Endothelial cell of umbilical vein (primary cell): ENCODE data around the gene GALNT12. TPM values are rescaled to one million over a fixed set of nuclear protein-coding genes. Genes with fewer than 3 reads are reported as not detected.

Source experiments
- BruUV-seq: library from RNA; stranded (reverse); fragments of 400-500 nt; replicated peaks from 2 replicates; lab custom pipeline; 2021; lab: Mats Ljungman, UMichigan
- CTCF ChIA-PET: fragments of 300-600, 350-600 bp; sonication (Branson Sonifier 250); formaldehyde crosslinking; loops from one replicate; lab custom pipeline; 2021; ENCODE audit warnings: antibody characterized with exemption, inconsistent platforms; lab: Charles Lee
- POLR2A ChIA-PET: fragments of 300-600, 350-600 bp; sonication (Branson Sonifier 250); formaldehyde crosslinking; loops from one replicate; lab custom pipeline; 2021; ENCODE audit warnings: antibody characterized with exemption, inconsistent platforms; lab: Charles Lee
- DNase-seq: peaks from one replicate; pipeline ENCODE4 v3.0.0-alpha.2; 2011; ENCODE audit warnings: low read depth, low spot score
- FAIRE-seq: peaks from 2 replicates; lab custom pipeline; 2011; peaks lifted over from hg19 to GRCh38; lab: Jason Lieb, UNC
- H2AFZ ChIP-seq: 2 replicates; pipeline ENCODE4 v1.6.0; 2012; ENCODE audit warnings: low read depth, low read length, control low read depth, inconsistent platforms
- H3K27ac ChIP-seq: 2 replicates; pipeline ENCODE4 v1.5.1; 2011; ENCODE audit warnings: low read depth, mild to moderate bottlenecking, control low read depth, low read length, moderate library complexity; ENCODE audit not compliant: insufficient read depth
- H3K27me3 ChIP-seq, 2 experiments: 2 replicates each; pipeline versions ENCODE4 v1.6.0 to v1.6.1; 2011; ENCODE audit warnings: low read length in 2 of 2, mixed read lengths in 1 of 2; ENCODE audit not compliant: control insufficient read depth in 2 of 2, insufficient read depth in 2 of 2
- H3K36me3 ChIP-seq, 2 experiments: 2 replicates in 1 of 2; 3 replicates in 1 of 2; pipeline ENCODE4 v1.5.1; 2011; ENCODE audit warnings: low read length in 2 of 2, mild to moderate bottlenecking in 1 of 2, moderate library complexity in 1 of 2; ENCODE audit not compliant: control insufficient read depth in 2 of 2, insufficient read depth in 2 of 2; ENCODE audit errors: extremely low read depth in 1 of 2
- H3K4me1 ChIP-seq: 3 replicates; pipeline ENCODE4 v1.5.1; 2011; ENCODE audit warnings: mild to moderate bottlenecking, low read length; ENCODE audit not compliant: control insufficient read depth, insufficient read depth; ENCODE audit errors: extremely low read depth
- H3K4me2 ChIP-seq: 2 replicates; pipeline ENCODE4 v1.6.1; 2011; ENCODE audit warnings: low read length, control low read depth, mixed read lengths; ENCODE audit not compliant: insufficient read depth
- H3K4me3 ChIP-seq, 3 experiments: fragments of 200-600 bp in 1 of 3; sonication (generic), shearing (Covaris generic) in 1 of 3; replicated peaks in 1 of 3; 2 replicates each; pipeline ENCODE4 v1.5.1; 2011 to 2016; ENCODE audit warnings: control low read depth in 3 of 3, low read length in 3 of 3, mild to moderate bottlenecking in 2 of 3, inconsistent platforms in 1 of 3, low read depth in 1 of 3, moderate library complexity in 1 of 3; ENCODE audit not compliant: insufficient read depth in 1 of 3
- H3K79me2 ChIP-seq: 2 replicates; pipeline ENCODE4 v1.6.0; 2012; ENCODE audit warnings: low read length, inconsistent platforms; ENCODE audit not compliant: control insufficient read depth, insufficient read depth
- H3K9ac ChIP-seq: replicated peaks from 2 replicates; pipeline ENCODE3; 2011; ENCODE audit warnings: low read length, control low read depth; ENCODE audit not compliant: insufficient read depth; ENCODE audit errors: extremely low read depth
- H3K9me1 ChIP-seq: replicated peaks from 3 replicates; pipeline ENCODE4 v1.6.0; 2011; ENCODE audit warnings: mild to moderate bottlenecking, low read length; ENCODE audit not compliant: control insufficient read depth, insufficient read depth; ENCODE audit errors: extremely low read depth
- H3K9me3 ChIP-seq: replicated peaks from 2 replicates; pipeline ENCODE4 v1.5.1; 2012; ENCODE audit warnings: low read length, inconsistent platforms; ENCODE audit not compliant: control insufficient read depth, insufficient read depth
- H4K20me1 ChIP-seq: replicated peaks from 2 replicates; pipeline ENCODE3; 2011; ENCODE audit warnings: mild to moderate bottlenecking, low read length; ENCODE audit not compliant: control insufficient read depth, insufficient read depth; ENCODE audit errors: extremely low read depth
- CTCF ChIP-seq, 2 donors: IDR thresholded peaks; 1 replicate in 1 of 2; 2 replicates in 1 of 2; pipeline ENCODE4 v1.5.1; 2011; ENCODE audit warnings: low read length in 2 of 2, mild to moderate bottlenecking in 2 of 2, moderate library complexity in 2 of 2, control low read depth in 1 of 2, inconsistent platforms in 1 of 2, low read depth in 1 of 2; ENCODE audit not compliant: insufficient read depth in 1 of 2; ENCODE audit errors: extremely low read depth in 1 of 2
- EZH2 ChIP-seq: IDR thresholded peaks from 2 replicates; pipeline ENCODE4 v1.6.1; 2012; ENCODE audit warnings: borderline replicate concordance, low read depth, mild to moderate bottlenecking, moderate library complexity, low read length, inconsistent platforms; ENCODE audit not compliant: severe bottlenecking
- FOS ChIP-seq: IDR thresholded peaks from 2 replicates; pipeline ENCODE4 v1.6.1; 2011; ENCODE audit warnings: mild to moderate bottlenecking, low read length, moderate library complexity, borderline replicate concordance; ENCODE audit not compliant: insufficient read depth
- GATA2 ChIP-seq: IDR thresholded peaks from 2 replicates; pipeline ENCODE4 v1.7.0; 2011; ENCODE audit warnings: low read depth, mild to moderate bottlenecking, moderate library complexity, mixed read lengths, low read length; ENCODE audit not compliant: insufficient read length, insufficient read depth
- JUN ChIP-seq: IDR thresholded peaks from 2 replicates; pipeline ENCODE4 v1.6.1; 2011; ENCODE audit warnings: borderline replicate concordance, low read depth; ENCODE audit not compliant: insufficient read length, insufficient read depth
- MAX ChIP-seq: IDR thresholded peaks from 2 replicates; pipeline ENCODE4 v1.6.1; 2011; ENCODE audit not compliant: insufficient read depth, insufficient read length
- MYC ChIP-seq: IDR thresholded peaks from one replicate; pipeline ENCODE4 v1.6.1; 2011; ENCODE audit warnings: mild to moderate bottlenecking, low read depth, low read length
- POLR2A ChIP-seq: IDR thresholded peaks from 2 replicates; pipeline ENCODE4 v1.6.1; 2012; ENCODE audit warnings: low read depth, mild to moderate bottlenecking, control low read depth, low read length
- POLR2AphosphoS5 ChIP-seq: IDR thresholded peaks from 2 replicates; pipeline ENCODE4 v1.6.1; 2012; ENCODE audit warnings: low read depth, mild to moderate bottlenecking, control low read depth, low read length, moderate library complexity; ENCODE audit not compliant: insufficient read depth
- dilution Hi-C: fragments of 300-500 bp; cut with MboI; formaldehyde crosslinking; loops from one replicate; pipeline ENCODE4 v1.15.0; 2019; ENCODE audit warnings: low sequenced_read_pairs; ENCODE audit not compliant: extremely low pct_ligation_motif_present
- intact Hi-C: fragments of 100-400 bp; cut with micrococcal nuclease; formaldehyde crosslinking; loops from one replicate; pipeline ENCODE4 v1.10.0; 2022
- polyA plus RNA-seq, 4 experiments: library from polyadenylated mRNA; depleted of rRNA in 3 of 4; stranded (reverse) in 3 of 4; unstranded in 1 of 4; fragments of >200 nt; gene quantifications; 2 replicates each; pipeline versions ENCODE4 v1.2.1 to v1.2.3, GENCODE V29; 2011 to 2012; ENCODE audit warnings: missing spikeins in 1 of 4
- total RNA-seq: library from RNA; stranded (reverse); gene quantifications from 2 replicates; pipeline ENCODE4 v1.2.3, GENCODE V29; 2021

GALNT12 gene
- total and polyA plus RNA-seq, 2 donors (not counting 3 experiments of a cell fraction or from before 2014, with no cell fraction given): 0.26 to 0.44 TPM

- Histone ChIP-seq H3K27me3 (no peaks in the 10 kb centered on the region), H3K4me3 (no peak overlapping the region), H3K4me1 (no peaks in the 10 kb centered on the region), H2AFZ (no peak overlapping the region), H3K36me3 (no peaks in the 10 kb centered on the region), H4K20me1 (no peaks in the 10 kb centered on the region), H3K27ac (no peak overlapping the region), H3K9ac (no peak overlapping the region), H3K79me2 (no peaks in the 10 kb centered on the region), H3K9me3 (no peaks in the 10 kb centered on the region), H3K4me2 (no peak overlapping the region), H3K9me1 (no peaks in the 10 kb centered on the region)
- ChIA-PET POLR2A (no interaction called here), CTCF (interaction anchor here (0.7 to 1.5 kb wide), 2 partner anchors 14 to 101 kb away, joined by 3 to 4 read pairs; no protein-coding TSS in a partner anchor)
- TF ChIP-seq GATA2: no peak
- no peak for TF ChIP-seq EZH2
- no peak for TF ChIP-seq POLR2A
- no peak for TF ChIP-seq MYC
- TF ChIP-seq MAX: no peak
- no peak for TF ChIP-seq FOS
- no peak for TF ChIP-seq JUN
- no peak for TF ChIP-seq CTCF (IDR thresholded peaks at IDR 0.05; ENCODE audit: extremely low read depth in 1 of 2, insufficient read depth in 1 of 2, low read depth in 1 of 2, low read length in 2 of 2)
- TF ChIP-seq POLR2AphosphoS5: no peak
- no peak for DNase-seq
- dilution Hi-C loops: no loop called here
- no peak for FAIRE-seq
- intact Hi-C loops: no loop called here
- BruUV-seq: no TSS peak
Measured at GRCh38 chr9:98873951-98874371, 66.5 kb downstream of the GALNT12 start.
